ENCODE results near the gene SENP7. TPM values are rescaled to one million over a fixed set of nuclear protein-coding genes. Genes with fewer than 3 reads are reported as not detected.
"Not testable (repeated sequence)": the region's sequence is repeated elsewhere in the genome, so short reads cannot be mapped to it uniquely, and the experiment has no call there.

SENP7 gene
- total RNA-seq, 4 donors from 2014 or later: 13.5 to 44.6 (median 20.2) TPM

- no peak overlapping the region for H3K27ac ChIP-seq
- no peaks in the 10 kb centered on the region for H3K27me3 ChIP-seq
- TF ChIP-seq CTCF (IDR thresholded peaks at IDR 0.05) (no peak), POLR2A (IDR thresholded peaks at IDR 0.05) (no peak)
- H3K9me3 ChIP-seq: no peaks in the 10 kb centered on the region
- no peaks in the 10 kb centered on the region for H3K36me3 ChIP-seq
- no peaks in the 10 kb centered on the region for H3K4me1 ChIP-seq
- no peak overlapping the region for H3K4me3 ChIP-seq
- DNase-seq: no peak
Observed at GRCh38 chr3:101549473-101549872, 36.5 kb upstream of the SENP7 start.

GRCh38 chr3:101548527-101549105 lies 35.6 kb upstream of the SENP7 start:
- Histone ChIP-seq H3K4me3 (no peak overlapping the region), H3K4me1 (no peaks in the 10 kb centered on the region), H3K36me3 (no peaks in the 10 kb centered on the region), H3K27me3 (no peaks in the 10 kb centered on the region), H3K9me3 (no peaks in the 10 kb centered on the region), H3K27ac (no peak overlapping the region)
- TF ChIP-seq POLR2A (IDR thresholded peaks at IDR 0.05) (no peak), CTCF (IDR thresholded peaks at IDR 0.05) (no peak)
- no peak for DNase-seq

- no peak for DNase-seq
- H3K27me3 ChIP-seq: no peaks in the 10 kb centered on the region
- no peak for TF ChIP-seq POLR2A (IDR thresholded peaks at IDR 0.05)
- peak in 2 of 6 experiments; percentile 5 to 14 for TF ChIP-seq CTCF (IDR thresholded peaks at IDR 0.05)
- no peaks in the 10 kb centered on the region for H3K36me3 ChIP-seq
- H3K4me3 ChIP-seq: no peak overlapping the region
- no peak overlapping the region for H3K27ac ChIP-seq
- H3K9me3 ChIP-seq: no peaks in the 10 kb centered on the region
- H3K4me1 ChIP-seq: no peaks in the 10 kb centered on the region
Observed at GRCh38 chr3:101544161-101544850, 31.3 kb upstream of the SENP7 start.

- H3K27ac ChIP-seq: peak overlapping the region in 1 of 4 donors; percentile 32
- H3K9me3 ChIP-seq: no peaks in the 10 kb centered on the region
- no peak for DNase-seq
- H3K27me3 ChIP-seq: no peaks in the 10 kb centered on the region
- no peak for TF ChIP-seq CTCF (IDR thresholded peaks at IDR 0.05)
- no peak for TF ChIP-seq POLR2A (IDR thresholded peaks at IDR 0.05)
- H3K4me1 ChIP-seq: no peaks in the 10 kb centered on the region
- no peaks in the 10 kb centered on the region for H3K36me3 ChIP-seq
- no peak overlapping the region for H3K4me3 ChIP-seq
Observed at GRCh38 chr3:101542957-101543356, 29.9 kb upstream of the SENP7 start.

GRCh38 chr3:101536955-101537354 lies 23.9 kb upstream of the SENP7 start:
- H3K27me3 ChIP-seq, H3K4me3 ChIP-seq, DNase-seq, H3K9me3 ChIP-seq, H3K4me1 ChIP-seq, H3K36me3 ChIP-seq, H3K27ac ChIP-seq: not testable (repeated sequence)

GRCh38 chr3:101536266-101536665 lies 23.3 kb upstream of the SENP7 start:
- Histone ChIP-seq H3K4me1 (no peaks in the 10 kb centered on the region), H3K27me3 (no peaks in the 10 kb centered on the region), H3K9me3 (no peaks in the 10 kb centered on the region), H3K27ac (no peak overlapping the region), H3K36me3 (no peaks in the 10 kb centered on the region), H3K4me3 (no peak overlapping the region)
- no peak for DNase-seq
- TF ChIP-seq CTCF (IDR thresholded peaks at IDR 0.05) (no peak), POLR2A (IDR thresholded peaks at IDR 0.05) (no peak)

All from Peyer's patch (tissue), 4 donors.